Spleen (tissue), 11 donors: ENCODE measurements around the gene B4GALNT4. TPM values are rescaled to one million over a fixed set of nuclear protein-coding genes. Genes with fewer than 3 reads are reported as not detected.

ENCODE experiments used
- DNase-seq: peaks from one replicate; pipeline ENCODE4 v3.0.0-alpha.2; 2020
- H3K27ac ChIP-seq, 8 donors: fragments of 200-600 bp; sonication (generic) in 7 of 8; 1 replicate in 4 of 8; 2 replicates in 4 of 8; pipeline versions ENCODE4 v1.5.0 to v1.8.0; 2016 to 2021; ENCODE audit warnings: inconsistent platforms in 4 of 8, mild to moderate bottlenecking in 4 of 8, moderate library complexity in 1 of 8
- H3K27me3 ChIP-seq, 7 donors: fragments of 200-600 bp; sonication (generic) in 6 of 7; replicated peaks in 1 of 7; 1 replicate in 4 of 7; 2 replicates in 3 of 7; pipeline versions ENCODE4 v1.5.0 to v1.8.0; 2016 to 2021; ENCODE audit warnings: inconsistent platforms in 3 of 7, mild to moderate bottlenecking in 1 of 7
- H3K36me3 ChIP-seq, 6 donors: fragments of 200-600 bp; sonication (generic) in 5 of 6; 1 replicate in 4 of 6; 2 replicates in 2 of 6; pipeline versions ENCODE4 v1.5.0 to v1.8.0; 2016 to 2021; ENCODE audit warnings: inconsistent platforms in 2 of 6
- H3K4me1 ChIP-seq, 6 donors: fragments of 200-600 bp; sonication (generic) in 5 of 6; 1 replicate in 3 of 6; 2 replicates in 3 of 6; pipeline versions ENCODE4 v1.5.0 to v1.8.0; 2016 to 2021; ENCODE audit warnings: inconsistent platforms in 3 of 6
- H3K4me3 ChIP-seq, 8 donors: fragments of 200-600 bp; sonication (generic) in 7 of 8; 1 replicate in 4 of 8; 2 replicates in 4 of 8; pipeline versions ENCODE4 v1.5.0 to v1.8.0; 2016 to 2021; ENCODE audit warnings: inconsistent platforms in 4 of 8, mild to moderate bottlenecking in 4 of 8, moderate library complexity in 2 of 8
- H3K9me3 ChIP-seq, 8 donors: fragments of 200-600 bp; sonication (generic) in 7 of 8; 1 replicate in 4 of 8; 2 replicates in 4 of 8; pipeline versions ENCODE4 v1.5.0 to v1.8.0; 2016 to 2021; ENCODE audit warnings: inconsistent platforms in 4 of 8
- CTCF ChIP-seq, 11 experiments: fragments of 200-600 bp in 7 of 11; fragments of 450-650 bp in 4 of 11; sonication (generic) in 4 of 11; IDR thresholded peaks in 8 of 11; conservative IDR thresholded peaks in 3 of 11; 1 replicate in 7 of 11; 2 replicates in 4 of 11; pipeline versions ENCODE4 v1.4.0 to v1.8.0; 2016 to 2021; ENCODE audit warnings: antibody characterized with exemption in 11 of 11, inconsistent platforms in 4 of 11, mild to moderate bottlenecking in 1 of 11
- POLR2A ChIP-seq, 3 donors: fragments of 450-650 bp; IDR thresholded peaks; one replicate each; pipeline ENCODE4 v1.5.1; 2017; ENCODE audit warnings: antibody characterized with exemption in 3 of 3, mild to moderate bottlenecking in 1 of 3
- POLR2AphosphoS5 ChIP-seq, 3 donors: sonication (generic); formaldehyde crosslinking; IDR thresholded peaks; one replicate each; pipeline ENCODE4 v1.5.1; 2017; ENCODE audit warnings: antibody characterized with exemption in 3 of 3
- WGBS, 5 donors: extraction: QIAGEN DNeasy Blood & Tissue Kit in 3 of 5; methylation state at CpG; one replicate each; pipeline versions ENCODE4 v1.1.5 to v1.1.7; 2013 to 2018; 5-methylcytosine and 5-hydroxymethylcytosine counted together
- intact Hi-C: fragments of 100-400 bp; cut with DNase I; formaldehyde crosslinking; loops from one replicate; pipeline ENCODE4 v1.15.0; 2023; ENCODE audit warnings: low total_unique reads
- polyA plus RNA-seq, 3 donors: library from polyadenylated mRNA; stranded (reverse); fragments of 200-250 nt; gene quantifications; one replicate each; pipeline ENCODE4 v1.2.1, GENCODE V29; 2013
- total RNA-seq, 7 donors: library from RNA; depleted of rRNA in 3 of 7; stranded (reverse); fragments of >200 nt in 3 of 7; fragmentation: NEBNext Ultra II Directional in 4 of 7; extraction: Animal tissue kit (Norgen Biotek cat#: 25700) in 4 of 7; gene quantifications; one replicate each; pipeline versions ENCODE4 v1.1.0 to v1.2.1, GENCODE V29; 2016 to 2021
- donor health status: healthy with polysubstance abuse.
- donor health status: DM: no; HTN: no; CAD: no; lungs with moderate emphysema.
- donor health status: DM: no; HTN: no; CAD: no.
- donor health status: Bipolar disorder and iron deficiency.
- donor health status: healthy.
- donor health status: DM: no; HTN: no; CAD: no.
- donor health status: DM: yes; HTN: yes; CAD: no.

Gene B4GALNT4
- total and polyA plus RNA-seq, 10 donors = 0.17 to 5.2 (median 0.91) TPM; not detected in 2

DNA sequence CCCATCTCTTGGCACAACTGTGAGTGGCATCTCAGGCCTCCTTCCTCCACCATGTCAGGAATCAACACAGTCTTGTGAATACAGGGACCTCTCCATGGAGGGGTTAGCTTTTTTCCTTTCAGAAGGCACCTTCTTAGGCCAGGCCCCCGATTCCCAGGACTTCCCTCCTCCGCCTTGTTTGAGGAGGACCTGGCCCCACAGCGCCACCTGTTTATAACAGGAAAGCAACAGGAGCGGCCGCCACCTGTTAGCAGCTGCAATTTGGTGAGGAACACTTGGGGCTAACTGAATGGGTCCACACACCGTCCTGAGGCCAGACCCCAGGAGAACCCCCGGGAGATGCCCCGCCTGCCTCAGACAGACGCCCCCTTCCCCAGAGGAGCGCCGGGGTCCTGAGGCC is 20.9 kb downstream of the B4GALNT4 start:
- no peak overlapping the region for H3K27ac ChIP-seq
- H3K4me3 ChIP-seq = no peak overlapping the region
- 67 to 85% (median 80%) methylated on average over 5 to 11 of the region's 11 CpGs for WGBS, 5 donors
- H3K27me3 ChIP-seq = peaks cover 0 to 35% (median 0%) of the 10 kb centered on the region in 7 donors
- H3K4me1 ChIP-seq = no peaks in the 10 kb centered on the region
- H3K36me3 ChIP-seq = no peaks in the 10 kb centered on the region
- no peak for DNase-seq
- peaks cover 0 to 24% (median 21%) of the 10 kb centered on the region in 8 donors for H3K9me3 ChIP-seq
- intact Hi-C loops = no loop called here
- TF ChIP-seq POLR2A (IDR thresholded peaks at IDR 0.05) = no peak

GRCh38 chr11:391117-392017 is 22.1 kb downstream of the B4GALNT4 start:
- no peak for DNase-seq
- Histone ChIP-seq H3K36me3 (no peaks in the 10 kb centered on the region), H3K9me3 (peaks cover 0 to 17% (median 12%) of the 10 kb centered on the region in 8 donors), H3K4me1 (peaks cover 0 to 3% (median 1%) of the 10 kb centered on the region in 6 donors), H3K27me3 (peaks cover 0 to 47% (median 0%) of the 10 kb centered on the region in 7 donors), H3K27ac (no peak overlapping the region), H3K4me3 (no peak overlapping the region)
- intact Hi-C loops = no loop called here
- WGBS, 5 donors = 69 to 82% (median 76%) methylated on average over 22 to 38 of the region's 38 CpGs
- no peak for TF ChIP-seq POLR2AphosphoS5 (IDR thresholded peaks at IDR 0.05)
- TF ChIP-seq POLR2A (IDR thresholded peaks at IDR 0.05) = no peak
- TF ChIP-seq CTCF (IDR thresholded peaks at IDR 0.05 in 8 of 11, conservative IDR thresholded peaks at IDR 0.05 in 3 of 11) = no peak

GRCh38 chr11:392102-392777 is 22.9 kb downstream of the B4GALNT4 start:
- H3K9me3 ChIP-seq = peaks cover 0 to 8% (median 3%) of the 10 kb centered on the region in 8 donors
- H3K36me3 ChIP-seq = no peaks in the 10 kb centered on the region
- H3K4me1 ChIP-seq = peaks cover 0 to 12% (median 10%) of the 10 kb centered on the region in 6 donors
- no peak overlapping the region for H3K4me3 ChIP-seq
- 87 to 96% (median 91%) methylated on average over 13 to 36 of the region's 36 CpGs for WGBS, 5 donors
- peaks cover 0 to 55% (median 0%) of the 10 kb centered on the region in 7 donors for H3K27me3 ChIP-seq
- no peak for DNase-seq
- H3K27ac ChIP-seq = no peak overlapping the region
- intact Hi-C loops = no loop called here
- TF ChIP-seq POLR2A (IDR thresholded peaks at IDR 0.05) (no peak), CTCF (IDR thresholded peaks at IDR 0.05 in 8 of 11, conservative IDR thresholded peaks at IDR 0.05 in 3 of 11) (no peak), POLR2AphosphoS5 (IDR thresholded peaks at IDR 0.05) (no peak)

- Histone ChIP-seq H3K4me1 (peaks cover 0 to 17% (median 13%) of the 10 kb centered on the region in 6 donors), H3K27ac (no peak overlapping the region), H3K9me3 (no peaks in the 10 kb centered on the region), H3K36me3 (no peaks in the 10 kb centered on the region), H3K27me3 (peaks cover 0 to 55% (median 0%) of the 10 kb centered on the region in 7 donors), H3K4me3 (no peak overlapping the region)
- intact Hi-C loops = no loop called here
- DNase-seq = no peak
- no peak for TF ChIP-seq POLR2AphosphoS5 (IDR thresholded peaks at IDR 0.05)
- no peak for TF ChIP-seq POLR2A (IDR thresholded peaks at IDR 0.05)
- TF ChIP-seq CTCF (IDR thresholded peaks at IDR 0.05 in 8 of 11, conservative IDR thresholded peaks at IDR 0.05 in 3 of 11) = no peak
- WGBS, 5 donors = 88 to 93% (median 89%) methylated on average over 5 to 17 of the region's 17 CpGs
These were observed 24.1 kb downstream of the B4GALNT4 start for GRCh38 chr11:393219-394033.
